HL-60 (cell line): Measurements from ENCODE around the gene DAAM2.

Experiments used
- DNase-seq, 2 experiments: peaks; one replicate each; pipeline ENCODE4 v3.0.0-alpha.2; 2010 to 2020; ENCODE audit warnings: low read depth in 1 of 2, low spot score in 1 of 2
- H3K27ac ChIP-seq: fragments of 250-450 bp; sonication (Bioruptor Pico); replicated peaks from 2 replicates; pipeline ENCODE4 v1.5.1; 2020; ENCODE audit warnings: mild to moderate bottlenecking, moderate library complexity
- H3K27me3 ChIP-seq: fragments of 250-450 bp; sonication (Bioruptor Pico); 2 replicates; pipeline ENCODE4 v1.5.1; 2021; ENCODE audit warnings: mild to moderate bottlenecking, moderate library complexity; ENCODE audit not compliant: insufficient read depth, poor library complexity, severe bottlenecking
- H3K4me3 ChIP-seq: replicated peaks from 2 replicates; pipeline ENCODE4 v1.5.1; 2011; ENCODE audit warnings: mild to moderate bottlenecking, control low read depth, low read length; ENCODE audit not compliant: insufficient read depth
- CTCF ChIP-seq: IDR thresholded peaks from one replicate; pipeline ENCODE4 v1.5.1; 2011; ENCODE audit warnings: low read length, control low read depth, inconsistent platforms; ENCODE audit not compliant: insufficient read depth
- GABPA ChIP-seq: IDR thresholded peaks from 2 replicates; pipeline ENCODE4 v1.6.1; 2012; ENCODE audit warnings: low read depth
- POLR2AphosphoS5 ChIP-seq: IDR thresholded peaks from 2 replicates; pipeline ENCODE4 v1.6.1; 2012; ENCODE audit warnings: low read depth
- REST ChIP-seq: IDR thresholded peaks from 2 replicates; pipeline ENCODE4 v1.6.1; 2012; ENCODE audit warnings: low read depth; ENCODE audit not compliant: insufficient replicate concordance
- SPI1 ChIP-seq: IDR thresholded peaks from 2 replicates; pipeline ENCODE4 v1.6.1; 2012; ENCODE audit warnings: low read depth, mild to moderate bottlenecking, borderline replicate concordance

DAAM2 gene

GRCh38 chr6:39791311-39791710 is 865 bp upstream of the DAAM2 start:
- Histone ChIP-seq H3K27ac (no peak overlapping the region), H3K27me3 (peaks cover 19% of the 10 kb centered on the region), H3K4me3 (no peak overlapping the region)
- no peak for TF ChIP-seq GABPA
- no peak for TF ChIP-seq REST
- TF ChIP-seq SPI1 = no peak
- TF ChIP-seq CTCF = no peak
- no peak for TF ChIP-seq POLR2AphosphoS5
- DNase-seq = no peak

- Histone ChIP-seq H3K4me3 (no peak overlapping the region), H3K27ac (no peak overlapping the region), H3K27me3 (peaks cover 19% of the 10 kb centered on the region)
- no peak for TF ChIP-seq GABPA
- no peak for TF ChIP-seq SPI1
- TF ChIP-seq CTCF = no peak
- TF ChIP-seq REST = no peak
- TF ChIP-seq POLR2AphosphoS5 = no peak
- DNase-seq = no peak
Measured at GRCh38 chr6:39792540-39793450, 619 bp downstream of the DAAM2 start.

- TF ChIP-seq REST (no peak), CTCF (no peak), GABPA (no peak)
Measured at GRCh38 chr6:39793516-39793915, 1.3 kb downstream of the DAAM2 start.

More at GRCh38 chr6:39793516-39793915, 1.3 kb downstream of the DAAM2 start:
- Histone ChIP-seq H3K27ac (no peak overlapping the region), H3K4me3 (no peak overlapping the region), H3K27me3 (peaks cover 19% of the 10 kb centered on the region)
- no peak for DNase-seq
